NCI-H82 treated with DMSO at 0.1 percent for 48 hours (cell line): ENCODE results near the gene BRAT1.
"Not testable (repeated sequence)": the region's sequence is repeated elsewhere in the genome, so short reads cannot be mapped to it uniquely, and the experiment has no call there.

ENCODE experiments used
- DNase-seq: peaks from one replicate; lab custom pipeline; 2025; ENCODE audit not compliant: unreplicated experiment; lab: John Stamatoyannopoulos, UW

BRAT1 gene

DNA sequence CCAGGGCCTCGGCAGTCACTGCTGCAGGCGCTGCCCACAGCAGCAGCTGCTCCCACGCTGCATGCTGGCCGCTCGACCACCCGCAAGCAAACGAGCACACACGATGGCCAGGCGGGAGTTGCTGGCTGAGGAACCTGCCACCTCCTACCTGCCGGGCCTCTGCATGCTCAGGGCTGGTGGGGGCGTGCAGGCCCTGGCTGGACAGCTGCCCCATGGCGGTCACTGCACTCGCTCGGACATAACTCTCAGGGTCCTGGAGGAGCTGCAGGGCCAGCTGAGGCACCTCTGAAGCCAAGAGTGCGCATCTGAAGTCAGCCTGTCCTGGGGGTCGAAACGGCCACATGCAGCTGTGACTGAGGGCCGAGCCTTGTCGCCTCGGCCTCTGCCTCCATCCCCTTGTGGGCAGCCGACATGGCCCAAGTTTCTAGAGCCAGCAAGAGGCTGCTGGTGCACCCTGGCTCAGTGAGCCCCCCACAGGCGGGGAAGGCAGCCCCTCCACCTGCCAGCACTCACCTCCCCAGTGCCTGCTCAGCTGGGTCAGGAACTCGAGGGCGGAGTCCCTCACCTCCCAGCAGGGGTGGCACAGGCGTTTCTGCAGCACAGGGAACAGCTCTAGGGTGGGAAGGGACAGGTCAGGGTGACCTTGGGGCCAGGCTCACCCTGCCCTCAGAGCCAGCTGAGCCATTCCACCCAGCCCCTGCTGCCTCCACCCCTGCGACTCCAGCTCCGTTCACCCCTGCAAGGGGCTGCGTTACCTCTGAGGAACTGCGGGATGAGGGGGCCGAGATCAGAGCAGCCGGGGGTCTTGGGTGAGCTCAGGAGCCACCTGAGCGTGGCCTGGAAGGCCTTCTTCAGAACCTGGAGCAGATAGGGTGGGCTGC, 16.1 kb downstream of the BRAT1 start:
- no peak for DNase-seq

DNA sequence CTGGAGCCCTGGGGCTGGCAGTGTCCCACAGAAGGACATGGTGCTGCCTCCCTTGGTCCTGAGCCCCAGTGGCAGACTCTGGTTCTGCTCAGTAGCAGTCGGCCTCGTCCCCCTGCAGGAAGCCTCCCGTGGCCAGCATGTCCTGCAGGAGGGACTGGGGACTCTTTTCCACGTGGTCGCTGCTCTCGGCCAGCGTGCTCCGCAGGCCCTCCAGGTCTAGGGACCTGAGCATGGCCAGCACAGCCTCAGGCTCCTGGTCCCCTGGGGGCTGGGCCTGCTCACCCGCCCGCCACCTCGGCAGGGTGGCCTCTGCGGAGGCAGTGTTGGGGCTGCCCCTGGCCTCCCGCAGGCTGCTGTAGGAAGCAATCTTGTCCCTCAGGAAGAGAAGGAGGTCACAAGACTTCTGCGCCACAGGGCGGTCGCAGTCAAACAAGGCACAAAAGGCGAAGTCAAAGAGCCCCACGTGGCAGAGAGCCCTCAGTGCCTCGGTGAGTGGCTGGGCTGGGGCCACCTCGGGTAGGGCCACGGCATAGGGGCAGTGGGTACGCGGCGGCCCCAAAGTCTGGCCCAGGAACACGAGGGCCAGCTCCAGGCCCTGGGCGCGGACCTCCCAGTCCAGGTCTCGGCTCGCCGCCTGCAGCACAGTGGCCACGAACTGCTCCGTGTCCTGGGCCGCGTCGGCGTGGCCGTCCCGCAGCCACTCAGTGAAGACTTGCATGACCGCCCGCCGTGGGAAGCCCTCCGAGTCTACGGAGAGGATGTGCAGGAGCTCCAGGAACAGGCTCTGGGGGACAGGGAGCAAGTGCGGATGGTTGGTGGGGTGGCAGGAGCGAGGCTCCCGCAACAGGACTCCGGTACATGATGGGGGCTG, 17.1 kb downstream of the BRAT1 start:
- DNase-seq, result no peak

DNA sequence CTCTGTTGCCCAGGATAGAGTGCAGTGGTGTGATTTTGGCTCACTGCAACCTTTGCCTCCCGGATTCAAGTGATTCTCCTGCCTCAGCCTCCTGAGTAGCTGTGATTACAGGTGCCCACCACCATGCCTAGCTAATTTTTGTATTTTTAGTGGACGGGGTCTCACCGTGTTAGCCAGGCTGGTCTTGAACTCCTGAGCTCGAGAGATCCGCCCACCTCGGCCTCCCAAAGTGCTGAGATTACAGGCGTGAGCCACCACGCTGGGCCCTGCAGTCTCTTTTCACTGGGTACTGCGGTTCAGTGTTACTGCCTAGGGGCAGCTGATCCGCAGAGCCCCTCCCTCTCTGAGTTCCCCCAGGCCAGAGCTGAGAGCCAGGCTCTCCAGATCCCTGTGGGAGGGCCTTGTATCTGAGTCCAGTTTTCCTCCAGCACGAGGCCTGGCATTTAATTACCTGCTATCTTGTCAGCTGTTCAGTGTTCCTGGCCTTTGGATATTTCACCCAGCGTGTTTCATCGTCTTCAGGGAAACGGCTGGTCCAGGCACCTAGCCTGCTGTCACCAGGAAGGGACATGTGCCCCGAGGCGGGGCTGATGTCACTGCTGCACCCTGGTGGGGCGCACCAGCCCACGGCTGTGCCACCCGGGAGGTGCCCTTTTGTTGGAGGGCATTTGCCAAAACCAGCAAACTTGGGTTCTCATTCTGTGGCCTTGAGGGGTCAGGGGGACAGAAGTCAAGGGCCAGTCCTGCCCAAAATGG, 19.3 kb downstream of the BRAT1 start:
- DNase-seq, result not testable (repeated sequence)

DNA sequence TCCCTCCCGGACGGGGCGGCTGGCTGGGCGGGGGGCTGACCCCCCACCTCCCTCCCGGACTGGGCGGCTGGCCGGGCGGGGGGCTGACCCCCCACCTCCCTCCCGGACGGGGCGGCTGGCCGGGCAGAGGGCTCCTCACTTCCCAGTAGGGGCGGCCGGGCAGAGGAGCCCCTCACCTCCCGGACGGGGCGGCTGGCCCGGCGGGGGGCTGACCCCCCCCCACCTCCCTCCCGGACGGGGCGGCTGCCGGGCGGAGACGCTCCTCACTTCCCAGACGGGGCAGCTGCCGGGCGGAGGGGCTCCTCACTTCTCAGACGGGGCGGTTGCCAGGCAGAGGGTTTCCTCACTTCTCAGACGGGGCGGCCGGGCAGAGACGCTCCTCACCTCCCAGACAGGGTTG, 21.1 kb downstream of the BRAT1 start:
- not testable (repeated sequence) for DNase-seq

GRCh38 chr7:2533566-2533965, 21.8 kb downstream of the BRAT1 start:
- not testable (repeated sequence) for DNase-seq

GRCh38 chr7:2532816-2533215, 22.5 kb downstream of the BRAT1 start:
- DNase-seq, result not testable (repeated sequence)

GRCh38 chr7:2532199-2532772, 23.0 kb downstream of the BRAT1 start:
- DNase-seq, result not testable (repeated sequence)

DNA sequence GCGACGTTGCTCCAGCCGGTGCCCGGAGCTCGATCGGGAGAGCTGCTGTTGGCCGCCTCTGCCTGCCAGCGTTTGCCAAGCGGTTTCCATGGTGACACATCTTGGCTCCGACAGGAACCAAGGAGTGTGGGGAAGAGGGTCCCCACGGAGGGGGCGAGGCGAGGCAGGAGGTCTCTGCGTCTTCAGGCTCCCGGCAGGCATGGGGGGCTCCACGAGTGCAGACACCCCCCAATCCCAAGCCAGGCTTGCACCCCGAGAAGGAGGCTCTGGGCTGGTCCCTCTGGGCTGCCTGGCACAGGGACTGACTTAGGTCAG, 23.6 kb downstream of the BRAT1 start:
- DNase-seq, result not testable (repeated sequence)

DNA sequence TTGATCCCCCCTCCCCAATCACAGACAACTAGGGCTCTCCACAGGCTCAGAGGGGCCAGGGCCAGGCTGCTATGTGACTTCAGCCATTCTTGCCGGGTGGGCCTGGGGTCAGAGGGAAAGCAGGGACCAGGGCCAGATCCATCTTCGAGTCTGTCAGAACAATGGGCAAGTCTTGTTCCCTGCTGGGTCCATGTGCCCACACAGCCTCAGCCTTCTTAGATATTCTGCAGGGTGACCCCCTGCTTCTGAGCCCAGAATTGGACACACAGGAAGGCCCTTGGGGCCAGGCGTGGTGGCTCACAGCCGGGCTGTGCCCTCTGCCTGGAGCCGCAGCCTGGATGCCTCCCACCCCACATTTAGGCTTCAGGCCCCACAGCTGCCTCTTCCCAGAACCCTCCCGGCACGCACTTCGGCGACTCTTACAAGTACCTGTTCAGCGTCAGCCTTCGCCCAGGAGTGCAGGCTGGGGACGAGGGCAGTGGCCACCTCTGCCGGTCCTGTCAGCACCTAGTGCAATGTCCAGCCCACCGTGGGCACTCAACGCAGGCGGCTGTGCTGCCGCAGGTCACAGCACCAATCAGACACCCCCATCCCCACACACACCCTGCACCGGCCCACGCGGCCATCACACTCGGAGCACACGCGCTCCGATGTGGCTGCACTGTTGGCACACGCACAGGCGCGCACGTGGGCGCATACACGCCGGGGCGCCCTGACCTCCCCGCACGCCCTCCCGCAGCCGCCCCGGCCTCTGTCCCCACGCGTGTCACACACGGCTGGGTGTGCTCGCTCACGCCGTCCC, 24.1 kb downstream of the BRAT1 start:
- not testable (repeated sequence) for DNase-seq

DNA sequence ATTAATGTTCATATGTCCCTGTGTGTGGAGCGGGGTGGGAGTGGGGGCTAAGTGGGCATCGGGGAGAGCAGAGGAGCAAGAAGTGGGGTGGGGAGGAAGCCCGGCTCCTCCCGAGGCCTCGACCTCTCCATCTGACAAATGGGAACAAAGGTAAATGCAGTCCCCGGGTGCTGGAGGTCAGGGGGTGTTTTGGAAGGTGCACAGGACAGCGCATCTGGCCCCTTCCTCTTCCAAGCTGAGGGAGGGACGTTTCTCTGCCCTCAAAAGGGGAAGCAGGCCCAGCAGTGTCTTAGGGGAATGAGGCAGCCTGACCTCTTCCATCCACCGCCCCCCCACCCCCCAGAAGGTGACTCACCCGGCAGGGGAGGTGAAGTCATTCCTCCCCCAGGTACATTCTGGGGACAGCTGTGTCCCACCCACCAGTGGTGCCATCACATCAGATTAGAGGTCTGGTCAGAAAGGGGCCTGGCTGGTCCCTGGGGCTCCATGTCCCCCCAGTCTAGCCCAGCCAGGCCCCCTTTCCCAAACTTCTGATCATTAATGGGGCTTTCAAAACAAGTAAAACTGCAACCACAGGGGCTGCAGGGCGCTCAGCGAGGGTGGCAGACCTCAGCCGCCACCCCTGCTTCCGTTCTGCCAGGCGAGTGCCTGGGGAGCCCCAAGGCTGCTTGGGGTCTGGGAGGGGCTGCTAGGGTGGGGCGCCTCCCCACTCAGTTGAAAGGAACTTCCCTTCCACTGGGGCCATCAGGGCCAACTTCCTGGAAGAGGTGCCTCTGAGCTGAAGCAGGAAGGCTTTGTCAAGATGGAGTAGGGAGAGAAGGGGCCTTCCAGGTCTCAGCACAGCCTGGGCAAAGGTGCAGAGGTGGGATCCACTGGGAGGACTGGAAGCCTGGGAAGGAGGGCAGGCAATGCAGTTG, 25.0 kb downstream of the BRAT1 start:
- DNase-seq, result no peak

GRCh38 chr7:2529161-2530070, 25.9 kb downstream of the BRAT1 start:
- DNase-seq, result no peak

DNA sequence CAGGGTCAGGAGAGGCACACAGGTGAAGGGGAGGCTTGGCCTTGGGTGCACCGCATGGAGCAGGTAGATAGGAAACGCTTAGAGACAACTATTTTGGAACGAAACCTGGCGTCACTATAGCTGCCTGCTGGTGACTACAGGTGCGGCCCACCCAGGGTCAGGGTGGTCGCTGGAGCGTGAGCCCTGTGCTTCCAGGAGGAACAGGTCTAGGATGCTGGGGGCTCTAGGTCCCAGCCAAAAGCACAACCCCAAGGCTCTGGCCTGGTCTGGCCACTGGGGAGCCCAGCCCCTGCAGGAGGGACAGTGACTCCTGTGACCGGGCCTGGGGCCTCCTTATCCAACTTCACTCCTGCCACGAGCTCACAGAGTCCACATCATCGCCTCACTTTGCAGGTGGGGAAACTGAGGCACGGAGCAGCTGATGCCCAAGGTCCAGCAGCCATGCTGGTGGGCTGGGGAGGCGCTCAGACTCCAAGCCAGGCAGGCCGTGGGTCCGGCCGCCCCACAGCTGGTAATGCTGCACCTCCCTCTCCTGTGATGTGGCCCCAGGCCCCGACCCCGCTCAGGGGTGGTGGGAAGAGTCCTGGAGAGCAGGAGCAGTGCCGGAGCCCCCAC, 26.7 kb downstream of the BRAT1 start:
- DNase-seq, result no peak

- no peak for DNase-seq
These were observed 27.5 kb downstream of the BRAT1 start for GRCh38 chr7:2527505-2528467.

DNA sequence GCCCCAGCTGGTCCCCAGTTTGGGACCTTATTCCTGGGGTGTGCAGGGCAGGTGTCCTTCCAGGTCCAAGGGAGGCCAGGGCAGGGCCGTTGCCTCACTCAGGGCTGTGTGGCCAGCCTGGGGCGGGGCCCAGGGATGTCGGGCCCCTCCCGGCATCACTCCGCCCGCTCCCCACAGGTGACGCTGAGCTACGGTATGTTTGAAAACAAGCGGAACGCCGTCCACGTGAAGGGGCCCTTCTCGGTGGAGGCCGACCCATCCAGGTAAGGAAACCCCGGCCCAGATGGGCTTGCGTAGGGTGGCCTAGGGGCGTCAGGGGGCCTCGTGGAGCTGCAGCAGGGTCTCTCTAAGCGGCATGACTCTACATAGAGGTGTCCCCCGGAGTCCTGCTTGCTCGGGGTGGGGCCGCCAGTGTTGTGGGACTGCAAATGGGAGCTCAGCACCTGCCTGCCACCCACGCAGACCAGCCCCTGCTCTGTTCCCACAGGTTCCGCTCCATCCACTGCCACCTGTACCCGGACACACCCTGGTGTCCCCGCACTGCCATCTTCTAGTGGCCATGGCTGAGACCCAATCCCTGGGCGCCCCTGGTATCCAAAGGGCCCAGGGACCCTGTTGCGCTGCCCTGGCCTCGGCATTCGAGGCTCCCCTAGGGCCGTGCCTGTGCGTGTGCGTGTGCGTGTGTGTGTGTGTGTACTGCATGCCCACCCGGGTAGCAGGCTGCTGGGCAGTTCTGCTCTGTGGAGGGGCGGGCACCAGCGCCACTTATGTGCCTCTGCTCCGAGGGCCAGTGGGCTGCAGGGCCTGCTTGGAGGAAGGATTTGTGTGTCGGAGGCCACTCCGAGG, 28.4 kb downstream of the BRAT1 start:
- no peak for DNase-seq
